ENCODE results near the gene SSR3.

DNA sequence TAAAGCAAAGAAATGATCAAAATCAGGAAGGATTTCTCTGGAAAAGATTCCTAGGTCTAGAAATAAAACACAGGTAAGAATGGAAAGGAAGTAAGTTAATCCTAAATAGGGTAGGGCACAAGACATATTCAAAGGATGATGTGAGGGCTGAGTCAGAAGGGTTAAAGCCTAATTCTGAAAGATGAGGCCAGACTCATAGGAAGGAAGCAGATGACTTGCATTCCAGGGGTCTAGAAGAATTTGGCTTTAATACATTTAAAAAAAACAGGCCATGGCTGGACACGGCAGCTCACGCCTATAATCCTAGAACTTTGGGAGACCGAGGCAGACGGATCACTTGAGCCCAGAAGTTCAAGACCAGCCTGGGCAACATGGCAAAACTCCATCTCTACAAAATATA is 3.2 kb downstream of the SSR3 start:
- no peak for TF ChIP-seq CTCF (IDR thresholded peaks at IDR 0.05 in 2 of 3, conservative IDR thresholded peaks at IDR 0.05 in 1 of 3; ENCODE audit: borderline replicate concordance in 1 of 3, insufficient read depth in 1 of 3, low read depth in 2 of 3, low read length in 2 of 3)
- no peak for TF ChIP-seq EZH2 (IDR thresholded peaks at IDR 0.05)
- TF ChIP-seq FOSL1 (IDR thresholded peaks at IDR 0.05; ENCODE audit: low read depth) = no peak
- TF ChIP-seq POLR2A (IDR thresholded peaks at IDR 0.05; ENCODE audit: borderline replicate concordance, extremely low read depth, insufficient read depth, insufficient read length) = no peak
- TF ChIP-seq SP1 (IDR thresholded peaks at IDR 0.05; ENCODE audit: low read depth) = no peak
- TF ChIP-seq, protein P1, sequence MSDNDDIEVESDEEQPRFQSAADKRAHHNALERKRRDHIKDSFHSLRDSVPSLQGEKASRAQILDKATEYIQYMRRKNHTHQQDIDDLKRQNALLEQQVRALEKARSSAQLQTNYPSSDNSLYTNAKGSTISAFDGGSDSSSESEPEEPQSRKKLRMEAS (IDR thresholded peaks at IDR 0.05) = no peak
- TF ChIP-seq POLR2AphosphoS5 (IDR thresholded peaks at IDR 0.05; ENCODE audit: low read depth, low read length) = no peak

Measured in HCT116 (cell line).